Keratinocyte (primary cell): ENCODE results near the gene AGFG2. TPM values are rescaled to one million over a fixed set of nuclear protein-coding genes. Genes with fewer than 3 reads are reported as not detected.

Experiments used
- DNase-seq: peaks from one replicate; pipeline ENCODE4 v3.0.0-alpha.2; 2011; ENCODE audit warnings: low read depth, missing footprints, low spot score
- FAIRE-seq: peaks from 2 replicates; lab custom pipeline; 2011; peaks lifted over from hg19 to GRCh38; lab: Jason Lieb, UNC
- H2AFZ ChIP-seq: 2 replicates; pipeline ENCODE4 v1.6.0; 2012; ENCODE audit warnings: low read length, control low read depth, inconsistent platforms; ENCODE audit not compliant: control insufficient read depth
- H3K27ac ChIP-seq: 2 replicates; pipeline ENCODE4 v1.5.1; 2011; ENCODE audit warnings: low read length; ENCODE audit not compliant: control insufficient read depth, insufficient read depth
- H3K27me3 ChIP-seq: 3 replicates; pipeline ENCODE4 v1.6.0; 2011; ENCODE audit warnings: low read length; ENCODE audit not compliant: control insufficient read depth, insufficient read depth; ENCODE audit errors: extremely low read depth
- H3K36me3 ChIP-seq, 2 experiments: 2 replicates in 1 of 2; 3 replicates in 1 of 2; pipeline ENCODE4 v1.5.1; 2011; ENCODE audit warnings: low read length in 2 of 2, mild to moderate bottlenecking in 1 of 2; ENCODE audit not compliant: control insufficient read depth in 2 of 2, insufficient read depth in 2 of 2; ENCODE audit errors: extremely low read depth in 1 of 2
- H3K4me1 ChIP-seq: 3 replicates; pipeline ENCODE4 v1.5.1; 2011; ENCODE audit warnings: low read length; ENCODE audit not compliant: control insufficient read depth, insufficient read depth; ENCODE audit errors: extremely low read depth
- H3K4me2 ChIP-seq: 3 replicates; pipeline ENCODE4 v1.6.0; 2011; ENCODE audit warnings: low read depth, low read length; ENCODE audit not compliant: control insufficient read depth, insufficient read depth; ENCODE audit errors: extremely low read depth
- H3K4me3 ChIP-seq, 3 experiments: fragments of 200-600 bp in 1 of 3; sonication (generic) in 1 of 3; 2 replicates in 2 of 3; 3 replicates in 1 of 3; pipeline ENCODE4 v1.5.1; 2011 to 2016; ENCODE audit warnings: low read length in 3 of 3, mild to moderate bottlenecking in 3 of 3, control low read depth in 2 of 3, inconsistent platforms in 1 of 3, low read depth in 1 of 3, mixed read lengths in 1 of 3, mixed run types in 1 of 3, moderate library complexity in 1 of 3; ENCODE audit not compliant: control insufficient read depth in 2 of 3, insufficient read depth in 2 of 3; ENCODE audit errors: extremely low read depth in 1 of 3
- H3K79me2 ChIP-seq: 2 replicates; pipeline ENCODE4 v1.6.0; 2012; ENCODE audit warnings: low read length; ENCODE audit not compliant: control insufficient read depth, insufficient read depth
- H3K9ac ChIP-seq: 3 replicates; pipeline ENCODE4 v1.6.0; 2011; ENCODE audit warnings: low read length; ENCODE audit not compliant: control insufficient read depth, insufficient read depth; ENCODE audit errors: extremely low read depth
- H3K9me1 ChIP-seq: 3 replicates; pipeline ENCODE4 v1.6.0; 2011; ENCODE audit warnings: low read length; ENCODE audit not compliant: control insufficient read depth, insufficient read depth; ENCODE audit errors: extremely low read depth
- H3K9me3 ChIP-seq: 2 replicates; pipeline ENCODE4 v1.5.1; 2012; ENCODE audit warnings: low read depth, low read length; ENCODE audit not compliant: control insufficient read depth
- H4K20me1 ChIP-seq: 3 replicates; pipeline ENCODE4 v1.6.0; 2011; ENCODE audit warnings: low read length; ENCODE audit not compliant: control insufficient read depth, insufficient read depth; ENCODE audit errors: extremely low read depth
- EZH2 ChIP-seq: IDR thresholded peaks from one replicate; pipeline ENCODE4 v1.6.1; 2012; ENCODE audit warnings: inconsistent platforms, mild to moderate bottlenecking, low read length, moderate library complexity
- dilution Hi-C: fragments of 300-500 bp; cut with MboI; formaldehyde crosslinking; loops from one replicate; pipeline ENCODE4 v1.7.0; 2020; ENCODE audit warnings: low sequenced_read_pairs; ENCODE audit not compliant: extremely low pct_ligation_motif_present
- polyA plus RNA-seq, 5 experiments: library from polyadenylated mRNA; depleted of rRNA in 3 of 5; stranded (reverse) in 3 of 5; stranded (forward) in 1 of 5; unstranded in 1 of 5; fragments of >200 nt; gene quantifications; 1 replicate in 1 of 5; 2 replicates in 3 of 5; 3 replicates in 1 of 5; pipeline versions ENCODE4 v1.2.1 to v1.2.3, GENCODE V29; 2011 to 2012; ENCODE audit warnings: missing spikeins in 2 of 5, low read depth in 1 of 5, low replicate concordance in 1 of 5
- TF ChIP-seq, protein P1 (sequence below), 3 experiments: IDR thresholded peaks in 1 of 3; conservative IDR thresholded peaks in 1 of 3; optimal IDR thresholded peaks in 1 of 3; 2 replicates in 2 of 3; 3 replicates in 1 of 3; pipeline versions ENCODE3 to v1.5.1; 2011; ENCODE audit warnings: low read length in 3 of 3, mild to moderate bottlenecking in 3 of 3, moderate library complexity in 2 of 3, control low read depth in 1 of 3, inconsistent platforms in 1 of 3; ENCODE audit not compliant: insufficient read depth in 2 of 3; ENCODE audit errors: extremely low read depth in 1 of 3

AGFG2 gene
- polyA plus RNA-seq, 1 donor (not counting 4 experiments of a cell fraction or from before 2014, with no cell fraction given) = 3.4 TPM

DNA sequence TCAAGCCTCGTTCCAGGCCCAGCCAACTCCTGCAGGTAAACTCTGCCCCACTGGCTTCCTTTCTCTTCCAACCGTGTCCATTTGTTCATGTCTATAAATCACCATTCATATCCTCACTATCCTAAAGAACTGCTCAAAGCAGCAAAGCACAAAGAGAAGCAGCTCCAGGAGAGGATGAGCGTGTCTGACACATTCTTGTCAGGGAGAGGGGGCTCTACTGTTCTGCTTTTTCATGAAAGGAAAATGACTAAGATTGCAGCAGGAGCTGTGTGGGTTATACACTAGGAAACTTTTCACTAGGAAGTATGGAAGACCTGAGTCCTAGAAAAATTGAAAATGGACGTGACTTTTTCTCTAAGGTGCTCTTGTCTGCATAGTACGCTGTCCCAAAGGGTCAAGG is 16.7 kb downstream of the AGFG2 start:
- Histone ChIP-seq H3K4me1 (no peaks in the 10 kb centered on the region), H3K9me1 (no peaks in the 10 kb centered on the region), H3K27ac (no peak overlapping the region), H3K36me3 (peaks cover 0 to 7% of the 10 kb centered on the region in 2 experiments), H3K27me3 (no peaks in the 10 kb centered on the region), H3K9me3 (no peaks in the 10 kb centered on the region), H3K9ac (no peak overlapping the region), H3K4me3 (no peak overlapping the region), H3K4me2 (no peak overlapping the region), H2AFZ (no peak overlapping the region), H4K20me1 (no peaks in the 10 kb centered on the region), H3K79me2 (no peaks in the 10 kb centered on the region)
- DNase-seq = no peak
- dilution Hi-C loops = no loop called here
- TF ChIP-seq EZH2 = no peak
- TF ChIP-seq, protein P1, sequence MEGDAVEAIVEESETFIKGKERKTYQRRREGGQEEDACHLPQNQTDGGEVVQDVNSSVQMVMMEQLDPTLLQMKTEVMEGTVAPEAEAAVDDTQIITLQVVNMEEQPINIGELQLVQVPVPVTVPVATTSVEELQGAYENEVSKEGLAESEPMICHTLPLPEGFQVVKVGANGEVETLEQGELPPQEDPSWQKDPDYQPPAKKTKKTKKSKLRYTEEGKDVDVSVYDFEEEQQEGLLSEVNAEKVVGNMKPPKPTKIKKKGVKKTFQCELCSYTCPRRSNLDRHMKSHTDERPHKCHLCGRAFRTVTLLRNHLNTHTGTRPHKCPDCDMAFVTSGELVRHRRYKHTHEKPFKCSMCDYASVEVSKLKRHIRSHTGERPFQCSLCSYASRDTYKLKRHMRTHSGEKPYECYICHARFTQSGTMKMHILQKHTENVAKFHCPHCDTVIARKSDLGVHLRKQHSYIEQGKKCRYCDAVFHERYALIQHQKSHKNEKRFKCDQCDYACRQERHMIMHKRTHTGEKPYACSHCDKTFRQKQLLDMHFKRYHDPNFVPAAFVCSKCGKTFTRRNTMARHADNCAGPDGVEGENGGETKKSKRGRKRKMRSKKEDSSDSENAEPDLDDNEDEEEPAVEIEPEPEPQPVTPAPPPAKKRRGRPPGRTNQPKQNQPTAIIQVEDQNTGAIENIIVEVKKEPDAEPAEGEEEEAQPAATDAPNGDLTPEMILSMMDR (optimal IDR thresholded peaks at IDR 0.05 in 1 of 3, IDR thresholded peaks at IDR 0.05 in 1 of 3, conservative IDR thresholded peaks at IDR 0.05 in 1 of 3; ENCODE audit: extremely low read depth in 1 of 3, insufficient read depth in 2 of 3, low read length in 3 of 3) = no peak
- FAIRE-seq = no peak

DNA sequence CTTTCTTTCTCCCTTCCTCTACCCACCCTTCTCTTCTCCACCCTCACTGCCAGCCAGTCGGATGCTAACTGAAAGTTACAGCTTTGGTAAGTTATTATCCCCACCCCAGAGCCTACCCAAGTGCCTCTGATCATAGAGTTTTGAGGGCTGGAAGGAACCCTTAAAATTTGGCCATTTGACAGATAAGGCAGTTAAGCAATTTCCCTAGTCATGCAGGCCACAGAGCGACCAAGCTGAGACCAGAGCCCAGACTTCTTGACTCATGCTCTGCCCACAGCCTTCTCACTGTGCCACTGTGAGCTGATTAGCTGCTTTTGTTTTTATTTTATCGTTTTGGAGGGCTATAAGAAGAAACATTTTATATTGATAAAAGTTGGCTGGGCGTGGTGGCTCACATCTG is 17.5 kb downstream of the AGFG2 start:
- Histone ChIP-seq H3K4me1 (no peaks in the 10 kb centered on the region), H3K27me3 (no peaks in the 10 kb centered on the region), H3K27ac (no peak overlapping the region), H4K20me1 (no peaks in the 10 kb centered on the region), H3K36me3 (peaks cover 0 to 7% of the 10 kb centered on the region in 2 experiments), H3K79me2 (no peaks in the 10 kb centered on the region), H3K4me3 (no peak overlapping the region), H3K9ac (no peak overlapping the region), H3K4me2 (no peak overlapping the region), H3K9me1 (no peaks in the 10 kb centered on the region), H3K9me3 (no peaks in the 10 kb centered on the region), H2AFZ (no peak overlapping the region)
- FAIRE-seq = no peak
- dilution Hi-C loops = no loop called here
- no peak for DNase-seq
- no peak for TF ChIP-seq EZH2
- TF ChIP-seq, protein P1 (optimal IDR thresholded peaks at IDR 0.05 in 1 of 3, IDR thresholded peaks at IDR 0.05 in 1 of 3, conservative IDR thresholded peaks at IDR 0.05 in 1 of 3; ENCODE audit: extremely low read depth in 1 of 3, insufficient read depth in 2 of 3, low read length in 3 of 3) = no peak
